HEK293 (cell line): Measurements from ENCODE around the gene KIRREL3.

ENCODE experiments used
- CTCF ChIA-PET: fragments of 350-600 bp; formaldehyde crosslinking; extraction: SDS; loops from one replicate; lab custom pipeline; 2021; ENCODE audit warnings: antibody characterized with exemption; lab: Yijun Ruan, JAX
- POLR2A ChIA-PET: fragments of 300-600 bp; formaldehyde crosslinking; extraction: SDS; loops from one replicate; lab custom pipeline; 2020; ENCODE audit warnings: antibody characterized with exemption, inconsistent platforms; lab: Yijun Ruan, JAX
- H3K27ac ChIP-seq: fragments of 200-500 bp; sonication (Bioruptor generic); 2 replicates; pipeline ENCODE4 v1.5.1; 2014; ENCODE audit warnings: low read depth, low read length, control low read depth, inconsistent platforms; ENCODE audit errors: extremely low read depth
- H3K36me3 ChIP-seq, 2 experiments: fragments of 200-500 bp in 1 of 2; sonication (Bioruptor generic) in 1 of 2; 1 replicate in 1 of 2; 2 replicates in 1 of 2; pipeline ENCODE4 v1.5.1; 2014 to 2017; ENCODE audit warnings: inconsistent platforms in 2 of 2, low read length in 2 of 2; ENCODE audit not compliant: control insufficient read depth in 2 of 2, insufficient read depth in 1 of 2
- H3K4me1 ChIP-seq: fragments of 200-500 bp; sonication (Bioruptor generic); 2 replicates; pipeline ENCODE4 v1.5.1; 2014; ENCODE audit warnings: mild to moderate bottlenecking, low read length, inconsistent platforms; ENCODE audit not compliant: control insufficient read depth, insufficient read depth
- H3K4me3 ChIP-seq: 2 replicates; pipeline ENCODE4 v1.5.1; 2011; ENCODE audit warnings: low read depth, mild to moderate bottlenecking, control low read depth, low read length, moderate library complexity
- H3K9me3 ChIP-seq: fragments of 200-500 bp; sonication (Bioruptor generic); 2 replicates; pipeline ENCODE4 v1.5.1; 2014; ENCODE audit warnings: low read depth, low read length, inconsistent platforms; ENCODE audit not compliant: control insufficient read depth, insufficient read depth
- BCL11A ChIP-seq: fragments of 450-650 bp; formaldehyde crosslinking; IDR thresholded peaks from 2 replicates; pipeline ENCODE4 v1.5.1; 2016; ENCODE audit warnings: low read depth, missing biosample characterization, missing genetic modification characterization
- FEZF1 ChIP-seq: fragments of 450-650 bp; formaldehyde crosslinking; IDR thresholded peaks from 2 replicates; pipeline ENCODE4 v1.5.1; 2016; ENCODE audit warnings: missing biosample characterization, missing genetic modification characterization
- KLF7 ChIP-seq: fragments of 450-650 bp; formaldehyde crosslinking; IDR thresholded peaks from 2 replicates; pipeline ENCODE4 v1.5.1; 2016; ENCODE audit warnings: missing biosample characterization, missing genetic modification characterization, borderline replicate concordance
- MYNN ChIP-seq: fragments of 450-650 bp; formaldehyde crosslinking; IDR thresholded peaks from 2 replicates; pipeline ENCODE4 v1.5.1; 2016; ENCODE audit warnings: missing biosample characterization, missing genetic modification characterization, borderline replicate concordance
- PRDM1 ChIP-seq: fragments of 450-650 bp; formaldehyde crosslinking; IDR thresholded peaks from 2 replicates; pipeline ENCODE4; 2016; ENCODE audit warnings: missing biosample characterization, missing genetic modification characterization
- REPIN1 ChIP-seq: fragments of 450-650 bp; formaldehyde crosslinking; IDR thresholded peaks from 2 replicates; pipeline ENCODE4 v1.5.1; 2017; ENCODE audit warnings: missing biosample characterization, missing genetic modification characterization, low read depth
- SCRT2 ChIP-seq: fragments of 450-650 bp; formaldehyde crosslinking; IDR thresholded peaks from 2 replicates; pipeline ENCODE4 v1.5.1; 2016; ENCODE audit warnings: missing biosample characterization, missing genetic modification characterization
- TRIM28 ChIP-seq: IDR thresholded peaks from 2 replicates; pipeline ENCODE4 v1.6.1; 2011; ENCODE audit warnings: low read length, control low read depth, borderline replicate concordance
- YY2 ChIP-seq: fragments of 450-650 bp; formaldehyde crosslinking; IDR thresholded peaks from 2 replicates; pipeline ENCODE4 v1.5.1; 2016; ENCODE audit warnings: missing biosample characterization, missing genetic modification characterization
- ZBTB1 ChIP-seq: fragments of 450-650 bp; formaldehyde crosslinking; IDR thresholded peaks from 2 replicates; pipeline ENCODE4 v1.5.1; 2016; ENCODE audit warnings: missing biosample characterization, missing genetic modification characterization
- ZBTB20 ChIP-seq: fragments of 450-650 bp; formaldehyde crosslinking; IDR thresholded peaks from 2 replicates; pipeline ENCODE4 v1.5.1; 2016; ENCODE audit warnings: missing biosample characterization, missing genetic modification characterization
- ZFP3 ChIP-seq: fragments of 450-650 bp; formaldehyde crosslinking; IDR thresholded peaks from 2 replicates; pipeline ENCODE4 v1.5.1; 2016; ENCODE audit warnings: low read depth, missing biosample characterization, missing genetic modification characterization
- ZNF155 ChIP-seq: fragments of 450-650 bp; formaldehyde crosslinking; IDR thresholded peaks from 2 replicates; pipeline ENCODE4 v1.5.1; 2016; ENCODE audit warnings: missing biosample characterization, missing genetic modification characterization
- ZNF19 ChIP-seq: fragments of 450-650 bp; formaldehyde crosslinking; IDR thresholded peaks from 2 replicates; pipeline ENCODE4; 2016; ENCODE audit warnings: missing biosample characterization, missing genetic modification characterization, low read depth
- ZNF221 ChIP-seq: fragments of 450-650 bp; formaldehyde crosslinking; IDR thresholded peaks from 2 replicates; pipeline ENCODE4 v1.5.1; 2017; ENCODE audit warnings: missing biosample characterization, missing genetic modification characterization, borderline replicate concordance
- ZNF24 ChIP-seq: fragments of 450-650 bp; formaldehyde crosslinking; IDR thresholded peaks from 2 replicates; pipeline ENCODE4 v1.5.1; 2016; ENCODE audit warnings: missing biosample characterization, missing genetic modification characterization
- ZNF280C ChIP-seq: fragments of 450-650 bp; formaldehyde crosslinking; IDR thresholded peaks from 2 replicates; pipeline ENCODE4 v1.5.1; 2016; ENCODE audit warnings: missing biosample characterization, missing genetic modification characterization
- ZNF426 ChIP-seq: fragments of 450-650 bp; formaldehyde crosslinking; IDR thresholded peaks from 2 replicates; pipeline ENCODE4 v1.5.1; 2017; ENCODE audit warnings: missing biosample characterization, missing genetic modification characterization, mild to moderate bottlenecking, inconsistent platforms, moderate library complexity
- ZNF555 ChIP-seq: fragments of 450-650 bp; formaldehyde crosslinking; conservative IDR thresholded peaks from 2 replicates; pipeline ENCODE4 v1.5.1; 2017; ENCODE audit warnings: missing biosample characterization, mild to moderate bottlenecking, missing genetic modification characterization, inconsistent platforms
- ZNF558 ChIP-seq: fragments of 450-650 bp; formaldehyde crosslinking; IDR thresholded peaks from 2 replicates; pipeline ENCODE4 v1.5.1; 2016; ENCODE audit warnings: missing biosample characterization, missing genetic modification characterization
- ZNF571 ChIP-seq: fragments of 450-650 bp; formaldehyde crosslinking; IDR thresholded peaks from 2 replicates; pipeline ENCODE4 v1.5.0; 2017; ENCODE audit warnings: missing biosample characterization, missing genetic modification characterization
- ZNF624 ChIP-seq: fragments of 450-650 bp; formaldehyde crosslinking; IDR thresholded peaks from 2 replicates; pipeline ENCODE4 v1.5.1; 2017; ENCODE audit warnings: missing biosample characterization, missing genetic modification characterization
- ZNF843 ChIP-seq: fragments of 450-650 bp; formaldehyde crosslinking; IDR thresholded peaks from 2 replicates; pipeline ENCODE4 v1.5.1; 2016; ENCODE audit warnings: missing biosample characterization, missing genetic modification characterization
- ZSCAN18 ChIP-seq: fragments of 450-650 bp; formaldehyde crosslinking; IDR thresholded peaks from 2 replicates; pipeline ENCODE4 v1.5.1; 2016; ENCODE audit warnings: missing biosample characterization, missing genetic modification characterization

The KIRREL3 gene

GRCh38 chr11:126797457-126798169, 203.0 kb downstream of the KIRREL3 start:
- ChIA-PET POLR2A (no interaction called here), CTCF (no interaction called here)
- no peak overlapping the region for H3K27ac ChIP-seq
- no peak for TF ChIP-seq ZNF571 (tag by site-specific recombination)
- no peak for TF ChIP-seq YY2 (tag by site-specific recombination)
- TF ChIP-seq SCRT2 (tag by site-specific recombination), result no peak
- no peak for TF ChIP-seq REPIN1 (tag by site-specific recombination)
- TF ChIP-seq ZBTB20 (tag by site-specific recombination), result no peak
- no peak for TF ChIP-seq BCL11A (tag by site-specific recombination)
- no peak for TF ChIP-seq PRDM1 (tag by site-specific recombination)
- TF ChIP-seq KLF7 (tag by site-specific recombination), result no peak
- no peak for TF ChIP-seq ZNF843
- TF ChIP-seq ZNF280C (tag by site-specific recombination), result no peak
- TF ChIP-seq ZNF19 (tag by site-specific recombination), result no peak
- TF ChIP-seq ZBTB1 (tag by site-specific recombination), result no peak
- TF ChIP-seq ZNF555 (tag by site-specific recombination), result no peak
- no peak for TF ChIP-seq ZNF426 (tag by site-specific recombination)
- no peak for TF ChIP-seq ZSCAN18 (tag by site-specific recombination)
- TF ChIP-seq ZNF24 (tag by site-specific recombination), result no peak
- TF ChIP-seq ZNF558 (tag by site-specific recombination), result no peak
- H3K4me1 ChIP-seq, result no peaks in the 10 kb centered on the region
- H3K4me3 ChIP-seq, result no peak overlapping the region
- H3K36me3 ChIP-seq, result no peaks in the 10 kb centered on the region
- no peaks in the 10 kb centered on the region for H3K9me3 ChIP-seq

- TF ChIP-seq TRIM28 (no peak), ZNF624 (tag by site-specific recombination) (no peak), FEZF1 (tag by site-specific recombination) (no peak), ZNF221 (tag by site-specific recombination) (no peak), ZFP3 (tag by site-specific recombination) (no peak), YY2 (tag by site-specific recombination) (no peak), MYNN (tag by site-specific recombination) (no peak), ZNF155 (tag by site-specific recombination) (no peak)
- Histone ChIP-seq H3K36me3 (no peaks in the 10 kb centered on the region), H3K27ac (no peak overlapping the region), H3K9me3 (no peaks in the 10 kb centered on the region), H3K4me3 (no peak overlapping the region), H3K4me1 (no peaks in the 10 kb centered on the region)
- ChIA-PET POLR2A (no interaction called here), CTCF (no interaction called here)
These were observed 207.0 kb downstream of the KIRREL3 start for GRCh38 chr11:126793596-126793995.
